WTC11 (cell line): Measurements from ENCODE around the gene HPGD. TPM values are rescaled to one million over a fixed set of nuclear protein-coding genes. Genes with fewer than 3 reads are reported as not detected.

Source experiments
- ATAC-seq: fragments of 200-7000 bp; cut with Tn5 transposase; 2 replicates; pipeline ENCODE4 v1.10.0; 2021; ENCODE audit warnings: mild to moderate bottlenecking, moderate library complexity
- CTCF ChIA-PET: fragments of 300-600 bp; sonication (Branson Sonifier 250); formaldehyde crosslinking; loops from one replicate; lab custom pipeline; 2021; ENCODE audit warnings: antibody characterized with exemption; lab: Charles Lee
- POLR2A ChIA-PET: fragments of 350-600 bp; sonication (Branson Sonifier 250); formaldehyde crosslinking; loops from one replicate; lab custom pipeline; 2021; ENCODE audit warnings: antibody characterized with exemption; lab: Charles Lee
- DNase-seq: peaks from one replicate; pipeline ENCODE4 v3.0.0; 2021; ENCODE audit warnings: low spot score
- H3K27ac Mint-ChIP-seq: 2 replicates; pipeline ENCODE4 v1.8.0; 2021; ENCODE audit warnings: mixed read lengths
- H3K27me3 Mint-ChIP-seq: 2 replicates; pipeline ENCODE4 v1.8.0; 2021; ENCODE audit warnings: low read depth, mild to moderate bottlenecking, moderate library complexity, mixed read lengths
- H3K36me3 Mint-ChIP-seq: 2 replicates; pipeline ENCODE4 v1.8.0; 2021; ENCODE audit warnings: mixed read lengths
- H3K4me1 Mint-ChIP-seq: 2 replicates; pipeline ENCODE4 v1.8.0; 2022; ENCODE audit warnings: mixed read lengths
- H3K4me3 Mint-ChIP-seq: 2 replicates; pipeline ENCODE4 v1.8.0; 2021; ENCODE audit warnings: mild to moderate bottlenecking, moderate library complexity, mixed read lengths
- H3K9me3 Mint-ChIP-seq: 2 replicates; pipeline ENCODE4 v1.8.0; 2021; ENCODE audit warnings: mixed read lengths
- CBFB ChIP-seq: sonication (generic); formaldehyde crosslinking; IDR thresholded peaks from 2 replicates; pipeline ENCODE4 v1.8.1; 2022; ENCODE audit warnings: mild to moderate bottlenecking, low read depth, missing genetic modification reagents
- CREB1 ChIP-seq: sonication (generic); formaldehyde crosslinking; IDR thresholded peaks from 2 replicates; pipeline ENCODE4 v1.8.0; 2023; ENCODE audit warnings: mild to moderate bottlenecking, missing genetic modification reagents
- EMX1 ChIP-seq: fragments of 250-450 bp; sonication (Bioruptor Pico); IDR thresholded peaks from 2 replicates; pipeline ENCODE4 v1.8.0; 2021; ENCODE audit warnings: mild to moderate bottlenecking
- NFYB ChIP-seq: sonication (generic); formaldehyde crosslinking; conservative IDR thresholded peaks from 2 replicates; pipeline ENCODE4 v1.8.0; 2022; ENCODE audit warnings: low read depth, missing genetic modification reagents
- RELA ChIP-seq: sonication (generic); formaldehyde crosslinking; IDR thresholded peaks from 2 replicates; pipeline ENCODE4 v1.8.1; 2022; ENCODE audit warnings: missing genetic modification reagents, mild to moderate bottlenecking, borderline replicate concordance
- SP1 ChIP-seq: sonication (generic); formaldehyde crosslinking; conservative IDR thresholded peaks from 2 replicates; pipeline ENCODE4 v1.8.1; 2022; ENCODE audit warnings: missing genetic modification reagents
- ZNF121 ChIP-seq: sonication (generic); formaldehyde crosslinking; IDR thresholded peaks from 2 replicates; pipeline ENCODE4 v1.8.0; 2023; ENCODE audit warnings: missing genetic modification reagents
- total RNA-seq: library from RNA; stranded (reverse); gene quantifications from 3 replicates; pipeline ENCODE4 v1.2.3, GENCODE V29; 2021
- TF ChIP-seq, protein P1 (sequence below): fragments of 250-450 bp; sonication (Bioruptor Pico); IDR thresholded peaks from 2 replicates; pipeline ENCODE4 v1.8.0; 2021; ENCODE audit warnings: mild to moderate bottlenecking
- TF ChIP-seq, protein P2 (sequence below): sonication (generic); formaldehyde crosslinking; IDR thresholded peaks from 2 replicates; pipeline ENCODE4 v1.8.0; 2022; ENCODE audit warnings: mild to moderate bottlenecking, missing genetic modification reagents
- TF ChIP-seq, protein P3 (sequence below): sonication (generic); formaldehyde crosslinking; conservative IDR thresholded peaks from 2 replicates; pipeline ENCODE4 v1.8.1; 2023; ENCODE audit warnings: mild to moderate bottlenecking, low read depth, missing genetic modification reagents, moderate library complexity
- TF ChIP-seq, protein P4 (sequence below): sonication (generic); formaldehyde crosslinking; IDR thresholded peaks from 2 replicates; pipeline ENCODE4 v1.8.1; 2022; ENCODE audit warnings: mild to moderate bottlenecking, missing genetic modification reagents, moderate library complexity, borderline replicate concordance
- TF ChIP-seq, protein P5 (sequence below): sonication (generic); formaldehyde crosslinking; IDR thresholded peaks from 2 replicates; pipeline ENCODE4 v1.8.0; 2023; ENCODE audit warnings: missing genetic modification reagents, mild to moderate bottlenecking, borderline replicate concordance
- TF ChIP-seq, protein P6 (sequence below): sonication (generic); formaldehyde crosslinking; IDR thresholded peaks from 2 replicates; pipeline ENCODE4 v1.8.1; 2023; ENCODE audit warnings: mild to moderate bottlenecking, missing genetic modification reagents

HPGD gene
- total RNA-seq, 1 experiment from 2014 or later = 3.6 TPM

DNA sequence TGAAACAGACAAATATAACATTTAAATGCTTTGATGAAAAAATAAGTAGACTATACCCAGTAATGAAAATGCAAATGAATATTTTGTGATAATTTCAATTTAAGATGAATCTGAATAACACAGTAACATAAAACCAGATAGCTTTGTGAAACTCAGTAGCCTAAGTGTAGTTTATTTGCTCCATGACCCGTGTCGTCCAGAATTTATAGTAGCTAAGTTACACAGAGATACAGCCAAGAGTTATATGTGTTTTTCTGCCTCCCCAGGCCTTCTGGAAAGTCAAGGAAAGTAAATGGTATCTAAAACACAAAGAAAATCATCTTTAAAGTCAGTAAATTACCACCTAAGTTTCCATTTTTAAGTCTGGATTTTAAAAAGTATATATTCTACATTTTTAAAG is 26.7 kb downstream of the HPGD start (continued):
- TF ChIP-seq, protein P1, sequence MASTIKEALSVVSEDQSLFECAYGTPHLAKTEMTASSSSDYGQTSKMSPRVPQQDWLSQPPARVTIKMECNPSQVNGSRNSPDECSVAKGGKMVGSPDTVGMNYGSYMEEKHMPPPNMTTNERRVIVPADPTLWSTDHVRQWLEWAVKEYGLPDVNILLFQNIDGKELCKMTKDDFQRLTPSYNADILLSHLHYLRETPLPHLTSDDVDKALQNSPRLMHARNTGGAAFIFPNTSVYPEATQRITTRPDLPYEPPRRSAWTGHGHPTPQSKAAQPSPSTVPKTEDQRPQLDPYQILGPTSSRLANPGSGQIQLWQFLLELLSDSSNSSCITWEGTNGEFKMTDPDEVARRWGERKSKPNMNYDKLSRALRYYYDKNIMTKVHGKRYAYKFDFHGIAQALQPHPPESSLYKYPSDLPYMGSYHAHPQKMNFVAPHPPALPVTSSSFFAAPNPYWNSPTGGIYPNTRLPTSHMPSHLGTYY (CRISPR knock-in tag) = no peak
- no peak for TF ChIP-seq EMX1 (CRISPR knock-in tag)

DNA sequence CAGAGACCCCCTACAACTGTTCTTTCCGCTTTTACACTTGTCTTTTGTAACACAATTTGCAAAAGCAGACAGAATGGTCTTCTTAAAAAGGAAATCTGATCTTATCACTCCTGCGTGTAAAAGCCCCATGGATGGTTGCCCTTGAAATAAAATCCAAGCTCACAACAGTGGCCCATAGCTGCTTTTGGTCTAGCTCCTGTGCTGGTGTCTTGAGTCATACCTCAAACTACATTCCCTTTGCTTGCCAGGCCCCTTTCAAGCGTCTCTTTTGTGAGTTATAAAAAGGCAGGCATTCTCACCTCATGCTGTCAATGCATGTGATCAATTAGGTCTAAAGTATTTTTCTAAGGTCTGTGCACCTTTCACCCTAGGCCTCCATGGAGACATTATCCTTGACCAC is 27.6 kb downstream of the HPGD start:
- Mint-ChIP-seq H3K9me3 (no peaks in the 10 kb centered on the region), H3K36me3 (no peaks in the 10 kb centered on the region), H3K27ac (peak overlapping the region; percentile 1), H3K27me3 (no peaks in the 10 kb centered on the region), H3K4me3 (no peak overlapping the region), H3K4me1 (peaks cover 13% of the 10 kb centered on the region)
- CTCF ChIA-PET = no interaction called here
- POLR2A ChIA-PET = no interaction called here
- DNase-seq (no peak), ATAC-seq (peak; percentile 55)
- TF ChIP-seq, protein P2, sequence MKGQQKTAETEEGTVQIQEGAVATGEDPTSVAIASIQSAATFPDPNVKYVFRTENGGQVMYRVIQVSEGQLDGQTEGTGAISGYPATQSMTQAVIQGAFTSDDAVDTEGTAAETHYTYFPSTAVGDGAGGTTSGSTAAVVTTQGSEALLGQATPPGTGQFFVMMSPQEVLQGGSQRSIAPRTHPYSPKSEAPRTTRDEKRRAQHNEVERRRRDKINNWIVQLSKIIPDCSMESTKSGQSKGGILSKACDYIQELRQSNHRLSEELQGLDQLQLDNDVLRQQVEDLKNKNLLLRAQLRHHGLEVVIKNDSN (CRISPR knock-in tag) = no peak
- TF ChIP-seq NFYB (CRISPR knock-in tag) = no peak
- TF ChIP-seq, protein P3, sequence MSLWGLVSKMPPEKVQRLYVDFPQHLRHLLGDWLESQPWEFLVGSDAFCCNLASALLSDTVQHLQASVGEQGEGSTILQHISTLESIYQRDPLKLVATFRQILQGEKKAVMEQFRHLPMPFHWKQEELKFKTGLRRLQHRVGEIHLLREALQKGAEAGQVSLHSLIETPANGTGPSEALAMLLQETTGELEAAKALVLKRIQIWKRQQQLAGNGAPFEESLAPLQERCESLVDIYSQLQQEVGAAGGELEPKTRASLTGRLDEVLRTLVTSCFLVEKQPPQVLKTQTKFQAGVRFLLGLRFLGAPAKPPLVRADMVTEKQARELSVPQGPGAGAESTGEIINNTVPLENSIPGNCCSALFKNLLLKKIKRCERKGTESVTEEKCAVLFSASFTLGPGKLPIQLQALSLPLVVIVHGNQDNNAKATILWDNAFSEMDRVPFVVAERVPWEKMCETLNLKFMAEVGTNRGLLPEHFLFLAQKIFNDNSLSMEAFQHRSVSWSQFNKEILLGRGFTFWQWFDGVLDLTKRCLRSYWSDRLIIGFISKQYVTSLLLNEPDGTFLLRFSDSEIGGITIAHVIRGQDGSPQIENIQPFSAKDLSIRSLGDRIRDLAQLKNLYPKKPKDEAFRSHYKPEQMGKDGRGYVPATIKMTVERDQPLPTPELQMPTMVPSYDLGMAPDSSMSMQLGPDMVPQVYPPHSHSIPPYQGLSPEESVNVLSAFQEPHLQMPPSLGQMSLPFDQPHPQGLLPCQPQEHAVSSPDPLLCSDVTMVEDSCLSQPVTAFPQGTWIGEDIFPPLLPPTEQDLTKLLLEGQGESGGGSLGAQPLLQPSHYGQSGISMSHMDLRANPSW (CRISPR knock-in tag) = no peak
- TF ChIP-seq SP1 (CRISPR knock-in tag) = no peak
- no peak for TF ChIP-seq CREB1
- no peak for TF ChIP-seq RELA (CRISPR knock-in tag)
- TF ChIP-seq CBFB (CRISPR knock-in tag) = no peak
- TF ChIP-seq, protein P4, sequence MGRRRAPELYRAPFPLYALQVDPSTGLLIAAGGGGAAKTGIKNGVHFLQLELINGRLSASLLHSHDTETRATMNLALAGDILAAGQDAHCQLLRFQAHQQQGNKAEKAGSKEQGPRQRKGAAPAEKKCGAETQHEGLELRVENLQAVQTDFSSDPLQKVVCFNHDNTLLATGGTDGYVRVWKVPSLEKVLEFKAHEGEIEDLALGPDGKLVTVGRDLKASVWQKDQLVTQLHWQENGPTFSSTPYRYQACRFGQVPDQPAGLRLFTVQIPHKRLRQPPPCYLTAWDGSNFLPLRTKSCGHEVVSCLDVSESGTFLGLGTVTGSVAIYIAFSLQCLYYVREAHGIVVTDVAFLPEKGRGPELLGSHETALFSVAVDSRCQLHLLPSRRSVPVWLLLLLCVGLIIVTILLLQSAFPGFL (CRISPR knock-in tag) = no peak
- TF ChIP-seq, protein P5, sequence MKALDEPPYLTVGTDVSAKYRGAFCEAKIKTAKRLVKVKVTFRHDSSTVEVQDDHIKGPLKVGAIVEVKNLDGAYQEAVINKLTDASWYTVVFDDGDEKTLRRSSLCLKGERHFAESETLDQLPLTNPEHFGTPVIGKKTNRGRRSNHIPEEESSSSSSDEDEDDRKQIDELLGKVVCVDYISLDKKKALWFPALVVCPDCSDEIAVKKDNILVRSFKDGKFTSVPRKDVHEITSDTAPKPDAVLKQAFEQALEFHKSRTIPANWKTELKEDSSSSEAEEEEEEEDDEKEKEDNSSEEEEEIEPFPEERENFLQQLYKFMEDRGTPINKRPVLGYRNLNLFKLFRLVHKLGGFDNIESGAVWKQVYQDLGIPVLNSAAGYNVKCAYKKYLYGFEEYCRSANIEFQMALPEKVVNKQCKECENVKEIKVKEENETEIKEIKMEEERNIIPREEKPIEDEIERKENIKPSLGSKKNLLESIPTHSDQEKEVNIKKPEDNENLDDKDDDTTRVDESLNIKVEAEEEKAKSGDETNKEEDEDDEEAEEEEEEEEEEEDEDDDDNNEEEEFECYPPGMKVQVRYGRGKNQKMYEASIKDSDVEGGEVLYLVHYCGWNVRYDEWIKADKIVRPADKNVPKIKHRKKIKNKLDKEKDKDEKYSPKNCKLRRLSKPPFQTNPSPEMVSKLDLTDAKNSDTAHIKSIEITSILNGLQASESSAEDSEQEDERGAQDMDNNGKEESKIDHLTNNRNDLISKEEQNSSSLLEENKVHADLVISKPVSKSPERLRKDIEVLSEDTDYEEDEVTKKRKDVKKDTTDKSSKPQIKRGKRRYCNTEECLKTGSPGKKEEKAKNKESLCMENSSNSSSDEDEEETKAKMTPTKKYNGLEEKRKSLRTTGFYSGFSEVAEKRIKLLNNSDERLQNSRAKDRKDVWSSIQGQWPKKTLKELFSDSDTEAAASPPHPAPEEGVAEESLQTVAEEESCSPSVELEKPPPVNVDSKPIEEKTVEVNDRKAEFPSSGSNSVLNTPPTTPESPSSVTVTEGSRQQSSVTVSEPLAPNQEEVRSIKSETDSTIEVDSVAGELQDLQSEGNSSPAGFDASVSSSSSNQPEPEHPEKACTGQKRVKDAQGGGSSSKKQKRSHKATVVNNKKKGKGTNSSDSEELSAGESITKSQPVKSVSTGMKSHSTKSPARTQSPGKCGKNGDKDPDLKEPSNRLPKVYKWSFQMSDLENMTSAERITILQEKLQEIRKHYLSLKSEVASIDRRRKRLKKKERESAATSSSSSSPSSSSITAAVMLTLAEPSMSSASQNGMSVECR = no peak
- TF ChIP-seq, protein P6, sequence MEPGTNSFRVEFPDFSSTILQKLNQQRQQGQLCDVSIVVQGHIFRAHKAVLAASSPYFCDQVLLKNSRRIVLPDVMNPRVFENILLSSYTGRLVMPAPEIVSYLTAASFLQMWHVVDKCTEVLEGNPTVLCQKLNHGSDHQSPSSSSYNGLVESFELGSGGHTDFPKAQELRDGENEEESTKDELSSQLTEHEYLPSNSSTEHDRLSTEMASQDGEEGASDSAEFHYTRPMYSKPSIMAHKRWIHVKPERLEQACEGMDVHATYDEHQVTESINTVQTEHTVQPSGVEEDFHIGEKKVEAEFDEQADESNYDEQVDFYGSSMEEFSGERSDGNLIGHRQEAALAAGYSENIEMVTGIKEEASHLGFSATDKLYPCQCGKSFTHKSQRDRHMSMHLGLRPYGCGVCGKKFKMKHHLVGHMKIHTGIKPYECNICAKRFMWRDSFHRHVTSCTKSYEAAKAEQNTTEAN (CRISPR knock-in tag) = no peak
- no peak for TF ChIP-seq ZNF121
